ENCODE results near the gene HSPB1.
A peak's percentile ranks its signal among the peaks of the same experiment; 100 is the strongest.
"Not testable (repeated sequence)": the region's sequence is repeated elsewhere in the genome, so short reads cannot be mapped to it uniquely, and the experiment has no call there.

Gene HSPB1

GRCh38 chr7:76281706-76282343, 20.6 kb upstream of the HSPB1 start:
- DNase-seq: no peak

GRCh38 chr7:76282344-76283253, 19.9 kb upstream of the HSPB1 start:
- no peak for DNase-seq

- DNase-seq: no peak
These were observed 19.0 kb upstream of the HSPB1 start for GRCh38 chr7:76283254-76284159.

GRCh38 chr7:76285604-76286374, 16.7 kb upstream of the HSPB1 start:
- no peak for DNase-seq

GRCh38 chr7:76286842-76287403, 15.6 kb upstream of the HSPB1 start:
- DNase-seq: no peak

- peak; percentile 62 for DNase-seq
These were observed 11.6 kb upstream of the HSPB1 start for GRCh38 chr7:76290847-76291350.

- DNase-seq: peak; percentile 99
These were observed 10.9 kb upstream of the HSPB1 start for GRCh38 chr7:76291351-76292212.

- DNase-seq: peak; percentile 39
These were observed 10.3 kb upstream of the HSPB1 start for GRCh38 chr7:76292213-76292573.

- DNase-seq: not testable (repeated sequence)
These were observed 9.6 kb upstream of the HSPB1 start for GRCh38 chr7:76292911-76293310.

GRCh38 chr7:76293407-76293901, 9.0 kb upstream of the HSPB1 start:
- DNase-seq: no peak

GRCh38 chr7:76294344-76295024, 8.0 kb upstream of the HSPB1 start:
- peak; percentile 96 for DNase-seq

- peak; percentile 84 for DNase-seq
These were observed 5.4 kb upstream of the HSPB1 start for GRCh38 chr7:76296743-76297740.

GRCh38 chr7:76300166-76300731, 2.2 kb upstream of the HSPB1 start:
- peak; percentile 78 for DNase-seq

- DNase-seq: no peak
These were observed 1.5 kb upstream of the HSPB1 start for GRCh38 chr7:76301000-76301399.

- peak; percentile 96 for DNase-seq
These were observed 1.0 kb downstream of the HSPB1 start for GRCh38 chr7:76303202-76304147.

GRCh38 chr7:76304888-76305375, 2.5 kb downstream of the HSPB1 start:
- no peak for DNase-seq

- not testable (repeated sequence) for DNase-seq
These were observed 6.4 kb downstream of the HSPB1 start for GRCh38 chr7:76308874-76309273.
